Vagina (tissue), 2 donors: ENCODE data around the gene GP1BB. TPM values are rescaled to one million over a fixed set of nuclear protein-coding genes. Genes with fewer than 3 reads are reported as not detected.

Experiments
- DNase-seq, 2 donors: peaks; one replicate each; pipeline ENCODE4 v3.0.0-alpha.2; 2017; ENCODE audit errors: extremely low spot score in 2 of 2
- H3K27ac ChIP-seq: fragments of 200-600 bp; sonication (generic); one replicate; pipeline ENCODE4 v1.5.1; 2019
- H3K27me3 ChIP-seq: fragments of 200-600 bp; sonication (generic); one replicate; pipeline ENCODE4 v1.5.1; 2019
- H3K36me3 ChIP-seq, 2 donors: fragments of 200-600 bp; sonication (generic); one replicate each; pipeline ENCODE4 v1.5.1; 2017 to 2019
- H3K4me1 ChIP-seq: fragments of 200-600 bp; sonication (generic); one replicate; pipeline ENCODE4 v1.5.1; 2019
- H3K4me3 ChIP-seq, 2 donors: fragments of 200-600 bp; sonication (generic); 1 replicate in 1 of 2; 2 replicates in 1 of 2; pipeline ENCODE4 v1.5.1; 2016 to 2019
- H3K9me3 ChIP-seq: fragments of 200-600 bp; sonication (generic); one replicate; pipeline ENCODE4 v1.5.1; 2019
- POLR2A ChIP-seq, 2 donors: fragments of 450-650 bp; IDR thresholded peaks; one replicate each; pipeline ENCODE4 v1.6.1; 2017; ENCODE audit warnings: antibody characterized with exemption in 2 of 2, mild to moderate bottlenecking in 2 of 2, moderate library complexity in 2 of 2
- POLR2AphosphoS5 ChIP-seq, 2 donors: sonication (generic); formaldehyde crosslinking; IDR thresholded peaks; one replicate each; pipeline ENCODE4 v1.9.0; 2017; ENCODE audit warnings: antibody characterized with exemption in 2 of 2, mild to moderate bottlenecking in 2 of 2, low read depth in 1 of 2; ENCODE audit not compliant: insufficient read depth in 1 of 2
- intact Hi-C: fragments of 100-400 bp; cut with DNase I; formaldehyde crosslinking; loops from one replicate; pipeline ENCODE4 v1.15.1; 2023
- total RNA-seq: library from RNA; depleted of rRNA; stranded (reverse); fragments of >200 nt; gene quantifications from one replicate; pipeline ENCODE4 v1.2.3, GENCODE V29; 2016
- TF ChIP-seq, protein P1 (sequence below), 3 experiments: fragments of 450-650 bp in 2 of 3; fragments of 200-600 bp in 1 of 3; sonication (generic) in 1 of 3; IDR thresholded peaks; one replicate each; pipeline ENCODE4 v1.5.1; 2017 to 2019; ENCODE audit warnings: antibody characterized with exemption in 3 of 3, mild to moderate bottlenecking in 2 of 3, moderate library complexity in 2 of 3

GP1BB gene
- total RNA-seq, 1 donor from 2014 or later = 14.5 TPM

- H3K27me3 ChIP-seq = no peaks in the 10 kb centered on the region
- no peak for TF ChIP-seq POLR2AphosphoS5 (IDR thresholded peaks at IDR 0.05; ENCODE audit: insufficient read depth in 1 of 2, low read depth in 1 of 2)
- TF ChIP-seq POLR2A (IDR thresholded peaks at IDR 0.05) = no peak
- TF ChIP-seq, protein P1, sequence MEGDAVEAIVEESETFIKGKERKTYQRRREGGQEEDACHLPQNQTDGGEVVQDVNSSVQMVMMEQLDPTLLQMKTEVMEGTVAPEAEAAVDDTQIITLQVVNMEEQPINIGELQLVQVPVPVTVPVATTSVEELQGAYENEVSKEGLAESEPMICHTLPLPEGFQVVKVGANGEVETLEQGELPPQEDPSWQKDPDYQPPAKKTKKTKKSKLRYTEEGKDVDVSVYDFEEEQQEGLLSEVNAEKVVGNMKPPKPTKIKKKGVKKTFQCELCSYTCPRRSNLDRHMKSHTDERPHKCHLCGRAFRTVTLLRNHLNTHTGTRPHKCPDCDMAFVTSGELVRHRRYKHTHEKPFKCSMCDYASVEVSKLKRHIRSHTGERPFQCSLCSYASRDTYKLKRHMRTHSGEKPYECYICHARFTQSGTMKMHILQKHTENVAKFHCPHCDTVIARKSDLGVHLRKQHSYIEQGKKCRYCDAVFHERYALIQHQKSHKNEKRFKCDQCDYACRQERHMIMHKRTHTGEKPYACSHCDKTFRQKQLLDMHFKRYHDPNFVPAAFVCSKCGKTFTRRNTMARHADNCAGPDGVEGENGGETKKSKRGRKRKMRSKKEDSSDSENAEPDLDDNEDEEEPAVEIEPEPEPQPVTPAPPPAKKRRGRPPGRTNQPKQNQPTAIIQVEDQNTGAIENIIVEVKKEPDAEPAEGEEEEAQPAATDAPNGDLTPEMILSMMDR (IDR thresholded peaks at IDR 0.05) = no peak
- H3K4me1 ChIP-seq = peaks cover 29% of the 10 kb centered on the region
- H3K9me3 ChIP-seq = no peaks in the 10 kb centered on the region
- H3K4me3 ChIP-seq = no peak overlapping the region
- intact Hi-C loops = no loop called here
- no peak overlapping the region for H3K27ac ChIP-seq
- DNase-seq = no peak
- H3K36me3 ChIP-seq = no peaks in the 10 kb centered on the region
Observed at GRCh38 chr22:19764299-19764593, 40.9 kb downstream of the GP1BB start.

DNA sequence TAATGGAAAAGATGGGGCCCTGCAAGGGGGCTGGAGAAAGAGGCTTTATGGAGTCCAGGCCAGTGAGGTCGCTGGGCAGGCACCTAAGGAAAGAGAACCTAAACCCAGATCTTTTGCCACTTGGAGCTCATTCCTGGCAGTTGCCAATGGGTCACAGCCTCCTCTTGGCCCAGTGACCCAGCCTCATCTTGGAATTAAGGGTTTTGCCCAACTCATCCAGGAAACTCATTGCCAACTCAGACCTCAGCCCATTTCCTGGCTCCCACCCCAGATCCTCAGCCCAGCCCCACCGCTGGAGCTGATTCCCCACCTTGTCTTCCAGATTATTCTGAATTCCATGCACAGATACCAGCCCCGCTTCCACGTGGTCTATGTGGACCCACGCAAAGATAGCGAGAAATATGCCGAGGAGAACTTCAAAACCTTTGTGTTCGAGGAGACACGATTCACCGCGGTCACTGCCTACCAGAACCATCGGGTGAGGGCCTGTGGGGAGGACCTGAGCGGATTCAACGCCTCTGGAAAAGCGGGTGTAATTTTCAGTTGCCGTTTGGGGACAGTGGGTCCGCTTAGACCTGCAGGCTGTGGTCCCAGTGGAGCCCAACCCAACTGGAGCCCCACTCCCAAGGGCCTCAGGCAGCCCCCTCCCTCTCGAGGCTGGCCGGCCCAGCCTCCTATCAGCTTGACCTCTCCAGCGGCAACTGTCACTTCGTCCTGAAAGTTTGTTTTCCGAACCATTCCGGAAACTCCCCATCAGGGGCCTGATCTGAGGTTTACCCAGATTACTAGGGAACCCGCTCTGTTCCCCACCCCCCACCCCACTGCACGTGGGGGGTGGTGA lies 41.5 kb downstream of the GP1BB start:
- Histone ChIP-seq H3K36me3 (no peaks in the 10 kb centered on the region), H3K27ac (no peak overlapping the region), H3K4me3 (no peak overlapping the region), H3K9me3 (no peaks in the 10 kb centered on the region), H3K4me1 (peaks cover 23% of the 10 kb centered on the region), H3K27me3 (no peaks in the 10 kb centered on the region)
- TF ChIP-seq, protein P1 (IDR thresholded peaks at IDR 0.05) = no peak
- TF ChIP-seq POLR2A (IDR thresholded peaks at IDR 0.05) (no peak), POLR2AphosphoS5 (IDR thresholded peaks at IDR 0.05; ENCODE audit: insufficient read depth in 1 of 2, low read depth in 1 of 2) (no peak)
- intact Hi-C loops = no loop called here
- no peak for DNase-seq

DNA sequence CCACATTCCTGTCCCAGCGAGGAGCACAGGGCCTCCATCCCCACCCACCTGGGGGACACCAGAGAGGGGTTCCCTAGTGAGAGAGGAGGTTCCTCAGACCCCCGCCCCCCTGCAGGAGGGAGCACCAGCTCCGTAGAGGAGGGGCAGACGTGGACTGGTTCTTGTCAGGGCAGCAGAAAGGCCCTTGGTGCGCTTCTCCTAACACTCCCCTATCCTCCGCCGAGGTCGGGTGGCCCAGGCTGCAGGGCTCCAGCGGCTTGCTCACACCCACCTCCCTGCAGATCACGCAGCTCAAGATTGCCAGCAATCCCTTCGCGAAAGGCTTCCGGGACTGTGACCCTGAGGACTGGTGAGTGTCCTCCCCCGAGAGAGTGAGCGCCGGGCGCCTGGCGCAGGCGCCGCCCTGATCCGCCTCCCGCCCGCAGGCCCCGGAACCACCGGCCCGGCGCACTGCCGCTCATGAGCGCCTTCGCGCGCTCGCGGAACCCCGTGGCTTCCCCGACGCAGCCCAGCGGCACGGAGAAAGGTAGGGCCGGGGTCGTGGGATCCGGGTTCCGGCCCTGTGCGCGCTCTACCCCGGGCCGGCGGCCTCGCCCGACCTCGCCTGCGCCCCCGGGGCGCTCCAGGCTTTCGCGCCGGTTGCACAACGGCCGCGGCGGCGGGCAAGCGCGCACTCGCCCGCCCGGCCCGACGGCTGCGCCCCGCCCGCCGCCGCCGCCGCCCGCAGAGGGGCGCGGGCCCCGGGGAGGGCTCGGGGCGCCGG lies 42.3 kb downstream of the GP1BB start:
- Histone ChIP-seq H3K27ac (no peak overlapping the region), H3K9me3 (no peaks in the 10 kb centered on the region), H3K36me3 (no peaks in the 10 kb centered on the region), H3K4me3 (peak overlapping the region; percentile 41 to 44), H3K4me1 (peaks cover 19% of the 10 kb centered on the region), H3K27me3 (no peaks in the 10 kb centered on the region)
- TF ChIP-seq POLR2A (IDR thresholded peaks at IDR 0.05) (no peak), POLR2AphosphoS5 (IDR thresholded peaks at IDR 0.05; ENCODE audit: insufficient read depth in 1 of 2, low read depth in 1 of 2) (no peak)
- TF ChIP-seq, protein P1 (IDR thresholded peaks at IDR 0.05) = no peak
- DNase-seq = no peak
- intact Hi-C loops = no loop called here

GRCh38 chr22:19766240-19766510 lies 42.8 kb downstream of the GP1BB start:
- intact Hi-C loops = no loop called here
- TF ChIP-seq, protein P1 (IDR thresholded peaks at IDR 0.05) = no peak
- no peak for TF ChIP-seq POLR2AphosphoS5 (IDR thresholded peaks at IDR 0.05; ENCODE audit: insufficient read depth in 1 of 2, low read depth in 1 of 2)
- TF ChIP-seq POLR2A (IDR thresholded peaks at IDR 0.05) = no peak

More at GRCh38 chr22:19766240-19766510, 42.8 kb downstream of the GP1BB start:
- Histone ChIP-seq H3K36me3 (no peaks in the 10 kb centered on the region), H3K9me3 (no peaks in the 10 kb centered on the region), H3K27me3 (no peaks in the 10 kb centered on the region), H3K27ac (no peak overlapping the region), H3K4me3 (peak overlapping the region; percentile 41 to 44), H3K4me1 (peaks cover 19% of the 10 kb centered on the region)
- no peak for DNase-seq
